A549 (cell line): ENCODE results near the gene C1orf21.

Source experiments
- BHLHE40 ChIP-seq: IDR thresholded peaks from 2 replicates; pipeline ENCODE4 v1.6.1; 2012; ENCODE audit warnings: low read depth, low read length, inconsistent platforms
- MAZ ChIP-seq: fragments of 150-350 bp; IDR thresholded peaks from 2 replicates; pipeline ENCODE4 v1.6.1; 2014; ENCODE audit warnings: antibody characterized with exemption, low read depth, low read length, borderline replicate concordance
- PHF8 ChIP-seq: fragments of 200-600 bp; sonication (generic); IDR thresholded peaks from 2 replicates; pipeline ENCODE4 v1.6.1; 2016; ENCODE audit warnings: low read depth, mild to moderate bottlenecking, antibody characterized with exemption, moderate library complexity, borderline replicate concordance
- POLR2A ChIP-seq: IDR thresholded peaks from 2 replicates; pipeline ENCODE4 v1.6.1; 2012; ENCODE audit warnings: mild to moderate bottlenecking, low read length
- TF ChIP-seq, protein P1 (sequence below): fragments of 200-600 bp; sonication (generic); IDR thresholded peaks from 2 replicates; pipeline ENCODE4 v1.6.1; 2016; ENCODE audit warnings: antibody characterized with exemption, mild to moderate bottlenecking, moderate library complexity
- TF ChIP-seq, protein P2 (sequence below): fragments of >200 bp; sonication (Bioruptor Twin); formaldehyde crosslinking; IDR thresholded peaks from 3 replicates; pipeline ENCODE4 v1.5.1; 2016

DNA sequence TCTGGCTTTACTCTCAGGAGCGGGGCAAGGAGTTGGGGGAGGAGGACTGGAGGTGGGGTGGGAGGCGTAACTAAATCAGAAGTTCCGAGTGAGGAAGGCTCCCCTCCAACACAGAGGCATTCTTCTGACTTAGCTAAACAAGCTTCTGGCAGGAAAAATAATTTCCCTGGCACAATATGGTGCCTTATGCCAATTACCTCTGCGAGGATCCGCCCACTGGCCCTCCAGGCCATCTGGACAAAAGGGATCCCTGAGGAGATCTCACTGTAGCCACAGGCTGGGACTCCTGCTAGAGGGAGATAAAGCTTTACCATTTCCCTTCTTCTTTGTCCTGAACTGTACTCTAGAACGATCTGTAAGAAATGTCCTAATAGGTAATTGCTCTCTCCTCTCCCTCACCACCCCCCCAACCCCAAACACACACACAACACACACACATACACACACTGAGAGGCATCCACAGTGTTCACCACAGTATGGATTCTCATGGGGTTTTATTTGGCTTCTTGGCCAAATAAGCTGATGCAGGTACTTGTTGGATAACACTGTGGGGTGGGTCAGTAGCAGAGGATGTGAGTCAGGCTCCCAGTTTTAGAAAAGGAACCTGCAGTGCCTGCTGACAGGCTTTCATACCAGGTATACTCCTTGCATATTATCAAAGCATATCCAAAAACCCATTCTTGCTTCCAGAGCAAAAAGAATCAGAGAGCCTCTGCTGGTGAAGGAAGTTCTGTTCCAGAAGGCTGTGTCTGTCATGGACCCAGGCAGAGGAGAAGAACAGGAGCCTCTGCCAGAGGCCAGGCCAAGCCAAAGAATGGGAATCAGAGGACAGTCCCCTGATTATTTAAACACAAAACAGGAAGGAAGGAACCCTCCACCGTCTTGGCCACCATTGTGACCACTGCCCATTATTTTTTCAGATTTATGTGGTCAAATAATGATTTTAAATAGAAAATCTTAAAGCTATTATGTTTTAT is 169.1 kb downstream of the C1orf21 start:
- TF ChIP-seq, protein P1, sequence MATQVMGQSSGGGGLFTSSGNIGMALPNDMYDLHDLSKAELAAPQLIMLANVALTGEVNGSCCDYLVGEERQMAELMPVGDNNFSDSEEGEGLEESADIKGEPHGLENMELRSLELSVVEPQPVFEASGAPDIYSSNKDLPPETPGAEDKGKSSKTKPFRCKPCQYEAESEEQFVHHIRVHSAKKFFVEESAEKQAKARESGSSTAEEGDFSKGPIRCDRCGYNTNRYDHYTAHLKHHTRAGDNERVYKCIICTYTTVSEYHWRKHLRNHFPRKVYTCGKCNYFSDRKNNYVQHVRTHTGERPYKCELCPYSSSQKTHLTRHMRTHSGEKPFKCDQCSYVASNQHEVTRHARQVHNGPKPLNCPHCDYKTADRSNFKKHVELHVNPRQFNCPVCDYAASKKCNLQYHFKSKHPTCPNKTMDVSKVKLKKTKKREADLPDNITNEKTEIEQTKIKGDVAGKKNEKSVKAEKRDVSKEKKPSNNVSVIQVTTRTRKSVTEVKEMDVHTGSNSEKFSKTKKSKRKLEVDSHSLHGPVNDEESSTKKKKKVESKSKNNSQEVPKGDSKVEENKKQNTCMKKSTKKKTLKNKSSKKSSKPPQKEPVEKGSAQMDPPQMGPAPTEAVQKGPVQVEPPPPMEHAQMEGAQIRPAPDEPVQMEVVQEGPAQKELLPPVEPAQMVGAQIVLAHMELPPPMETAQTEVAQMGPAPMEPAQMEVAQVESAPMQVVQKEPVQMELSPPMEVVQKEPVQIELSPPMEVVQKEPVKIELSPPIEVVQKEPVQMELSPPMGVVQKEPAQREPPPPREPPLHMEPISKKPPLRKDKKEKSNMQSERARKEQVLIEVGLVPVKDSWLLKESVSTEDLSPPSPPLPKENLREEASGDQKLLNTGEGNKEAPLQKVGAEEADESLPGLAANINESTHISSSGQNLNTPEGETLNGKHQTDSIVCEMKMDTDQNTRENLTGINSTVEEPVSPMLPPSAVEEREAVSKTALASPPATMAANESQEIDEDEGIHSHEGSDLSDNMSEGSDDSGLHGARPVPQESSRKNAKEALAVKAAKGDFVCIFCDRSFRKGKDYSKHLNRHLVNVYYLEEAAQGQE: no peak
- TF ChIP-seq MAZ (no peak), PHF8 (no peak), POLR2A (no peak), BHLHE40 (no peak)
- TF ChIP-seq, protein P2, sequence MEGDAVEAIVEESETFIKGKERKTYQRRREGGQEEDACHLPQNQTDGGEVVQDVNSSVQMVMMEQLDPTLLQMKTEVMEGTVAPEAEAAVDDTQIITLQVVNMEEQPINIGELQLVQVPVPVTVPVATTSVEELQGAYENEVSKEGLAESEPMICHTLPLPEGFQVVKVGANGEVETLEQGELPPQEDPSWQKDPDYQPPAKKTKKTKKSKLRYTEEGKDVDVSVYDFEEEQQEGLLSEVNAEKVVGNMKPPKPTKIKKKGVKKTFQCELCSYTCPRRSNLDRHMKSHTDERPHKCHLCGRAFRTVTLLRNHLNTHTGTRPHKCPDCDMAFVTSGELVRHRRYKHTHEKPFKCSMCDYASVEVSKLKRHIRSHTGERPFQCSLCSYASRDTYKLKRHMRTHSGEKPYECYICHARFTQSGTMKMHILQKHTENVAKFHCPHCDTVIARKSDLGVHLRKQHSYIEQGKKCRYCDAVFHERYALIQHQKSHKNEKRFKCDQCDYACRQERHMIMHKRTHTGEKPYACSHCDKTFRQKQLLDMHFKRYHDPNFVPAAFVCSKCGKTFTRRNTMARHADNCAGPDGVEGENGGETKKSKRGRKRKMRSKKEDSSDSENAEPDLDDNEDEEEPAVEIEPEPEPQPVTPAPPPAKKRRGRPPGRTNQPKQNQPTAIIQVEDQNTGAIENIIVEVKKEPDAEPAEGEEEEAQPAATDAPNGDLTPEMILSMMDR: no peak
